GM12878 (cell line): ENCODE data around the gene SYDE2. TPM values are rescaled to one million over a fixed set of nuclear protein-coding genes. Genes with fewer than 3 reads are reported as not detected.

Experiments
- ATAC-seq: fragments of 200-7000 bp; cut with Tn5 transposase; 3 replicates; pipeline ENCODE4 v1.9.1; 2020; ENCODE audit warnings: mild to moderate bottlenecking, moderate library complexity
- BruUV-seq: library from RNA; stranded (reverse); fragments of 400-500 nt; replicated peaks from 2 replicates; lab custom pipeline; 2021; lab: Mats Ljungman, UMichigan
- CTCF ChIA-PET: fragments of 300-600 bp; sonication (Branson Sonifier 250); formaldehyde crosslinking; extraction: SDS; loops from one replicate; lab custom pipeline; 2021; ENCODE audit warnings: inconsistent platforms; lab: Yijun Ruan, JAX
- POLR2A ChIA-PET: fragments of 350-600 bp; formaldehyde crosslinking; extraction: SDS; loops from one replicate; lab custom pipeline; 2021; ENCODE audit warnings: inconsistent platforms; lab: Charles Lee
- RAD21 ChIA-PET: fragments of 300-600 bp; sonication (Branson Sonifier 250); formaldehyde crosslinking; loops from one replicate; lab custom pipeline; 2023; ENCODE audit warnings: antibody characterized with exemption; ENCODE audit not compliant: unreplicated experiment; lab: Charles Lee
- SMC1A ChIA-PET: fragments of 300-600 bp; sonication (Branson Sonifier 250); formaldehyde crosslinking; loops from one replicate; lab custom pipeline; 2023; ENCODE audit not compliant: unreplicated experiment, uncharacterized antibody; lab: Charles Lee
- DNase-seq: peaks from one replicate; pipeline ENCODE4 v3.0.0-alpha.2; 2011; ENCODE audit warnings: low read depth, low spot score
- FAIRE-seq: peaks from 3 replicates; lab custom pipeline; 2011; peaks lifted over from hg19 to GRCh38; lab: Jason Lieb, UNC
- H2AFZ ChIP-seq: 2 replicates; pipeline ENCODE4 v1.6.0; 2011; ENCODE audit warnings: low read depth, low read length, control low read depth; ENCODE audit not compliant: control insufficient read depth
- H3K27ac ChIP-seq: 2 replicates; pipeline ENCODE4 v1.5.1; 2011; ENCODE audit warnings: control low read depth; ENCODE audit not compliant: control insufficient read depth, insufficient read depth
- H3K27me3 ChIP-seq, 2 experiments: replicated peaks in 1 of 2; 2 replicates each; pipeline versions ENCODE4 v1.6.0 to v1.6.1; 2011; ENCODE audit warnings: low read length in 1 of 2; ENCODE audit not compliant: control insufficient read depth in 2 of 2, insufficient read depth in 2 of 2
- H3K36me3 ChIP-seq, 2 experiments: 2 replicates each; pipeline ENCODE4 v1.5.1; 2011; ENCODE audit warnings: low read length in 1 of 2; ENCODE audit not compliant: control insufficient read depth in 2 of 2, insufficient read depth in 2 of 2
- H3K4me1 ChIP-seq: 2 replicates; pipeline ENCODE4 v1.6.1; 2011; ENCODE audit warnings: mild to moderate bottlenecking, low read length, moderate library complexity, mixed read lengths; ENCODE audit not compliant: control insufficient read depth, insufficient read depth
- H3K4me2 ChIP-seq: 2 replicates; pipeline ENCODE4 v1.6.0; 2011; ENCODE audit warnings: control low read depth; ENCODE audit not compliant: control insufficient read depth, insufficient read depth
- H3K4me3 ChIP-seq: fragments of 200-600 bp; sonication (generic); 2 replicates; pipeline ENCODE4 v1.5.1; 2016
- H3K79me2 ChIP-seq: 2 replicates; pipeline ENCODE4 v1.6.0; 2011; ENCODE audit warnings: low read length; ENCODE audit not compliant: control insufficient read depth, insufficient read depth
- H3K9ac ChIP-seq: 2 replicates; pipeline ENCODE4 v1.8.0; 2011; ENCODE audit warnings: low read length, control low read depth, mixed read lengths; ENCODE audit not compliant: control insufficient read depth, insufficient read depth
- H3K9me3 ChIP-seq: replicated peaks from 3 replicates; pipeline ENCODE4 v1.5.1; 2011; ENCODE audit warnings: mild to moderate bottlenecking, low read length; ENCODE audit not compliant: control insufficient read depth, insufficient read depth
- H4K20me1 ChIP-seq: 2 replicates; pipeline ENCODE4 v1.6.0; 2011; ENCODE audit not compliant: control insufficient read depth, insufficient read depth
- ASH2L ChIP-seq: fragments of 300-600, 200-600 bp; sonication (generic); IDR thresholded peaks from 2 replicates; pipeline ENCODE4 v1.6.1; 2017; ENCODE audit warnings: low read depth, mild to moderate bottlenecking, borderline replicate concordance
- BCL3 ChIP-seq: IDR thresholded peaks from 2 replicates; pipeline ENCODE4 v1.6.1; 2011; ENCODE audit warnings: borderline replicate concordance, low read depth, mild to moderate bottlenecking, moderate library complexity, low read length; ENCODE audit not compliant: insufficient read depth, poor library complexity, severe bottlenecking
- CUX1 ChIP-seq: IDR thresholded peaks from 2 replicates; pipeline ENCODE4 v1.6.1; 2012; ENCODE audit warnings: improper control_type of control experiment, low read depth, low read length; ENCODE audit not compliant: insufficient replicate concordance
- HCFC1 ChIP-seq: fragments of 150-350 bp; IDR thresholded peaks from 2 replicates; pipeline ENCODE4 v1.6.1; 2014; ENCODE audit warnings: low read length
- IRF3 ChIP-seq: fragments of 450-650 bp; IDR thresholded peaks from 2 replicates; pipeline ENCODE4 v1.6.1; 2014; ENCODE audit warnings: mild to moderate bottlenecking
- MEF2B ChIP-seq: fragments of 450-650 bp; IDR thresholded peaks from 2 replicates; pipeline ENCODE4 v1.6.1; 2018; ENCODE audit warnings: mild to moderate bottlenecking, moderate library complexity; ENCODE audit not compliant: partially characterized antibody, poor library complexity, severe bottlenecking
- PAX5 ChIP-seq: IDR thresholded peaks from 2 replicates; pipeline ENCODE4 v1.6.1; 2011; ENCODE audit warnings: low read depth, low read length, borderline replicate concordance
- PRDM15 ChIP-seq: fragments of 450-650 bp; formaldehyde crosslinking; IDR thresholded peaks from 2 replicates; pipeline ENCODE4 v1.4.0; 2020; ENCODE audit warnings: mild to moderate bottlenecking, moderate library complexity
- RAD51 ChIP-seq: fragments of 450-650 bp; IDR thresholded peaks from 2 replicates; pipeline ENCODE4 v1.6.1; 2016; ENCODE audit warnings: moderate library complexity, mild to moderate bottlenecking, inconsistent platforms
- SMAD5 ChIP-seq: IDR thresholded peaks from 2 replicates; pipeline ENCODE4 v1.6.1; 2016; ENCODE audit warnings: antibody characterized with exemption, low read depth
- TBL1XR1 ChIP-seq: IDR thresholded peaks from 2 replicates; pipeline ENCODE4 v1.6.1; 2012; ENCODE audit warnings: low read depth, low read length, improper control_type of control experiment
- ZNF384 ChIP-seq: IDR thresholded peaks from 2 replicates; pipeline ENCODE4 v1.6.1; 2012; ENCODE audit warnings: low read depth, mild to moderate bottlenecking, low read length, improper control_type of control experiment, borderline replicate concordance
- WGBS: methylation state at CpG from one replicate; pipeline ENCODE4 v1.1.6; 2016; ENCODE audit warnings: low lambda C conversion rate; ENCODE audit not compliant: insufficient replicate concordance, insufficient coverage; ENCODE audit errors: missing lambda C conversion rate; 5-methylcytosine and 5-hydroxymethylcytosine counted together
- in situ Hi-C: fragments of 300-500 bp; cut with MboI; formaldehyde crosslinking; loops from 9 replicates; pipeline ENCODE4 v1.14.3; 2018; ENCODE audit warnings: mixed read lengths
- intact Hi-C: fragments of 100-400 bp; cut with micrococcal nuclease; formaldehyde crosslinking; loops from one replicate; pipeline ENCODE4 v1.14.2; 2022; ENCODE audit not compliant: unreplicated experiment
- polyA plus RNA-seq, 11 experiments: library from polyadenylated mRNA; depleted of rRNA in 4 of 11; unstranded in 6 of 11; stranded (reverse) in 5 of 11; fragments of >200 nt; fragmentation: Nextera tagmentation in 4 of 11; fragmentation: Illumina TruSeq in 1 of 11; extraction: Ambion mirVana in 4 of 11; extraction: Trizol in 1 of 11; gene quantifications; 1 replicate in 1 of 11; 2 replicates in 10 of 11; pipeline versions ENCODE4 v1.2.1 to v1.2.3, GENCODE V29; 2011 to 2016; ENCODE audit warnings: inconsistent platforms in 2 of 11, missing spikeins in 2 of 11, low read depth in 1 of 11
- total RNA-seq, 4 experiments: library from RNA; depleted of rRNA in 3 of 4; stranded (reverse); fragments of >200 nt in 3 of 4; fragmentation: Illumina TruSeq in 1 of 4; extraction: Trizol in 1 of 4; gene quantifications; 2 replicates each; pipeline versions ENCODE4 v1.2.1 to v1.2.3, GENCODE V29; 2013 to 2021

SYDE2 gene
- total and polyA plus RNA-seq, 10 of the 15 experiments (the other 5 are each of a cell fraction or from before 2014, with no cell fraction given) = 0.37 to 4.1 (median 1.8) TPM; not detected in 1

GRCh38 chr1:85137660-85138059 lies 63.2 kb downstream of the SYDE2 start:
- H3K27ac ChIP-seq = no peak overlapping the region
- ATAC-seq = no peak
- H3K4me3 ChIP-seq = no peak overlapping the region
- SMC1A ChIA-PET = no interaction called here
- DNase-seq = no peak
- H3K36me3 ChIP-seq = no peaks in the 10 kb centered on the region
- WGBS = 55% methylated on average over 9 of the region's 9 CpGs
- RAD21 ChIA-PET = no interaction called here
- no peaks in the 10 kb centered on the region for H4K20me1 ChIP-seq
- POLR2A ChIA-PET = no interaction called here
- no peaks in the 10 kb centered on the region for H3K4me1 ChIP-seq
- no peaks in the 10 kb centered on the region for H3K9me3 ChIP-seq
- intact Hi-C loops = no loop called here
- no peaks in the 10 kb centered on the region; a peak in 1 of 4 replicates for H3K27me3 ChIP-seq
- H2AFZ ChIP-seq = no peak overlapping the region
- TF ChIP-seq MEF2B (no peak), BCL3 (no peak), HCFC1 (no peak), IRF3 (no peak), TBL1XR1 (no peak), CUX1 (no peak), PRDM15 (CRISPR knock-in tag) (no peak), PAX5 (no peak), ZNF384 (no peak), ASH2L (no peak), SMAD5 (no peak), RAD51 (no peak)
- no peak overlapping the region for H3K9ac ChIP-seq
- in situ Hi-C loops = no loop called here
- H3K4me2 ChIP-seq = no peak overlapping the region
- no peak for FAIRE-seq
- CTCF ChIA-PET = no interaction called here
- BruUV-seq = no TSS peak
- H3K79me2 ChIP-seq = no peaks in the 10 kb centered on the region
